GM18907 (cell line): ENCODE measurements around the gene MRAS.
"Not testable (repeated sequence)": the region's sequence is repeated elsewhere in the genome, so short reads cannot be mapped to it uniquely, and the experiment has no call there.

Source experiments
- ATAC-seq: cut with Tn5 transposase; IDR thresholded peaks from one replicate; pipeline ENCODE4 v1.9.1; 2021; ENCODE audit warnings: mild to moderate bottlenecking, moderate library complexity; ENCODE audit not compliant: unreplicated experiment

Gene MRAS

GRCh38 chr3:138366006-138366759 is 17.8 kb downstream of the MRAS start:
- no peak for ATAC-seq

- no peak for ATAC-seq
Observed at GRCh38 chr3:138367326-138367850, 19.0 kb downstream of the MRAS start.

GRCh38 chr3:138367911-138368310 is 19.5 kb downstream of the MRAS start:
- ATAC-seq, result no peak

DNA sequence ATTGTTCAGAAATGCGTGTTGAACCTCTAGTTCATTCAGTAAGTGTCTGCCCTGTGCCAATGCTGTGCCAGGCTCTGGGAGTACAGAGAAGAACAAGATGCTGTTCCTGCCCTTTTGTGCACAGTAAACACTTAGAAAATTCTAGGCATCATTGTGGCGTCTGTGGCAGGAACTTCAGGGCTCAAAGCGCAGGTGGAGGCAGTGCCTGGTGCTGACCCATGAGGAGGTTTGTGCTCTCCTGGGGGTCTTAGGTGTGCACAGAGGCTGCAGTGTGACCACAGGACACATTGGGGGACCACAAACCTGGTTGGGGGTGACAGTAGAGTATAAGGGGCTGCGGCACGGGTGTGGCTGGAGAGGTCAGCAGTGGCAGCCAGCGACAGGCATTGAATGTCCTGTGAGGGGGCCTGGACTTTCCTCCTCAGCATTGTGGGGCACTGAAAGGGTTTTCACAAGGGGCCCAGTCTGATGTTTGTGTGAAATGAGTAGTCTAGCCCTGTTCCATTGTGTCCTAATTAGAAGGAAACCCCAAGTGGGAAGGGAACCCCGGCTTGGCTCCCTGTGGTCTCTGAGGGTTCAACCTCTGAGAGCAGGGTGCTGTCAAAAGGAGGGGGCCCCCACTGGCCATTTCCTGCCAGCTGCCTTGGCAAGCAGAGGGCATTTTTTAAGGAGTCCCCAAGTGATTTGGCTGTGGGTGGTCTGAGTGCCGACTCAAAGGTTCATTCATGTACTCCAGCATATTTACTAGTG is 20.9 kb downstream of the MRAS start:
- ATAC-seq, result no peak

DNA sequence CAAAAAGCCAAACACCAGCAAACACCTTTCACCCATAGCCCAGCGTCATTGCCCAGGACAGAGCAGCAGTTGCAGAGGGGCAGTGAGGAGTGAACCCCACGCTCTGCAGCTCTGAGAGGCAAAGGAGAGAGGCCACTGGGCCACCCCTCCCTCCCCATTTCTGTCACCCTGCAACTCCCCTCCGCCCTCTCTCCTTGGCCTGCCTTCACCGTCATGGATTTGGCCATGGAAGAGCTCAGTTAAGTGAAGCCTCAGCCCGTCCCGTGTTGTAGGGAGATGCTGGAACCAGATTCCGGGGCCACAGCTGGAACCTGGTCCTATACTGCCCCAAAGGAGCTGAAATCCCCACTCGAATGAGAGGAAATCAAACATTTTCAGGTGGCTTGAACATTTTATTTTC is 21.9 kb downstream of the MRAS start:
- no peak for ATAC-seq

DNA sequence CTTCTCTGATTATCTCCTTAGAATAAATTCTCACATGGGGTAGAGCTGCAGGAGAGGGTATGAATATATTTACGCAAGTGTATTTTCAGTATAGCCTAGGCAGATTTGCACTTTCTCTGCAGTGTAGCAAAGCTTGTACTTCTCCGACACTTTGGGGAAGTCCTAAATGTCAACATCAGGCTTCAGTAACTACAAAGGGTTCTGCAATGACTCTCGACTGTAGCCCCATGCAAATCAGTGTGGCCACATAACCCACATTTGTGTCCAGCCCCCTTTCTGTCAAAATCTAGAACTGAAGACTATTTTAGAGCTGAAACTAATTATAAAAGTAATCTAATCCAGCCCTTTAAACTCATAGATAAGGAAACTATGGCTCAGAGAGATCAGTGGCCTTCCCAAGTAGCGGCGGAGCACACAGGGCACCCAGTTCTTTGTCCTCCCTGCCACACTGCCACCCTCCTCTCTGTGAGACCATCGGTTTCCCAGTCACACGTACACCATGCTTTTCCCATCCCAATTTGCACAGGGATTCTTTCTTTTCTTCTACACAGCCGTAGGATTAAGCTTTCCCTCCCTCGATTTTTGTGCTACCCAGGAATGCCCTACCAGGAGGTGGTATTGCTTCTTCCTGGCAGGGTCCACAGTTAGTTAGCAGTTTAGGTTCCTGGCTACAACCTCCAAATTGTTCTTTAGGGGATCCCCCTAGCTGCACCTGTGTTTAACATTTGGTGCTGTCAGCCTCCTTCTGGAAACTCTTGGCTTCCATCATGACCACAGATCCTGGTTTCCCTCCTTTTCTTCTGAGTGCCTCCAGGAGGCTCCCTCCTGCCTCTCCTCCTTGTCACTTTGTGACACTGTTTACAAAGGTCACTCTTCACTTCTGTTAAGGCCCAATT is 22.9 kb downstream of the MRAS start:
- peak; percentile 100 for ATAC-seq

DNA sequence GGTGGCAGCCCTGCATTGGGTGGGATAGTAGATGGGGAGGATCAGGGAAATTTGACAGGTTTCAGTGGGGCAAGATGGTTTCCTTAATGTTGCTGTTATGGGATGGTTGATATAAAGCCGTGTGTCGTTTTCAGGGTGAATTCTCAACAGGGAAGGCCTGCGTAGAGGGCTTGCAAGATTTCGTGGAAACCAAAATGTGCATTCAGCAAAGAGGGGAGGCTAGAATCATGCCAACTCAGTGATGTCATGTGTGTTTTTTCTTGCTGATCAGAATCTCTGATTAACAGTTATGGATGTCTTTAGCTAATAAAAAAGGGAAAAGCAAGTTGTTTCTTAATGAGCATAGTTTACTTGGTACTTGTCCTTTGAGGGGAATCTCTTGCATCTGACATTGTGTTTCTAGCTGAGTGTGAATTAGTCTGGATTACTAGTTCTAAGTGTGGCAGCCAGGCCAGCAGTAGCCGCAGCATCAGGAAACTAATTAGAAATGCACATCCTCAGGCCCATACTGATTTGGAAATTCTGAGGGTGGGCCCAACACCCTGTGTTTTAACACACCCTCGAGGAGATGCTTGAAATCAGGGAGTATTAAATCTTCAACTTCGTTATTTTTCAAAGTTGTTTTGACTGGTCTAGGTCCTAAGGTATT is 24.8 kb downstream of the MRAS start:
- ATAC-seq, result no peak

GRCh38 chr3:138373736-138374094 is 25.3 kb downstream of the MRAS start:
- ATAC-seq, result no peak

- ATAC-seq, result no peak
Observed at GRCh38 chr3:138374573-138375134, 26.3 kb downstream of the MRAS start.

DNA sequence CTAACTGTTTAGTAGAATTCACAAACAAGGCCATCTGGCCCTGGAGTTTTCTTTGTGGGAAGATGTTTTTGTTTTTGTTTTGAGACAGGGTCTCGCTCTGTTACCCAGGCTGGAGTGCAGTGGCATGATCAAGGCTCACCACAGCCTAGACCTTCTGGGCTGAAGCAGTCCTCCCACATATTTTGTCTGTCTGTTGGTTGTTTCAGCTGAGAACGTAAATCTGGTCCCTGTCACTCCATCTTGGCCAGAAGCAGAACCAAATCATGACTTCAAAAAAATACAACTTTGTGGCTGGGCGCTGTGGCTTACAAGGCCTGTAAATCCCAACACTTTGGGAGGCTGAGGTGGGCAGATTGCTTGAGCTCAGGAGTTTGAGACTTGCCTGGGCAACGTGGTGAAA is 27.1 kb downstream of the MRAS start:
- ATAC-seq, result no peak

DNA sequence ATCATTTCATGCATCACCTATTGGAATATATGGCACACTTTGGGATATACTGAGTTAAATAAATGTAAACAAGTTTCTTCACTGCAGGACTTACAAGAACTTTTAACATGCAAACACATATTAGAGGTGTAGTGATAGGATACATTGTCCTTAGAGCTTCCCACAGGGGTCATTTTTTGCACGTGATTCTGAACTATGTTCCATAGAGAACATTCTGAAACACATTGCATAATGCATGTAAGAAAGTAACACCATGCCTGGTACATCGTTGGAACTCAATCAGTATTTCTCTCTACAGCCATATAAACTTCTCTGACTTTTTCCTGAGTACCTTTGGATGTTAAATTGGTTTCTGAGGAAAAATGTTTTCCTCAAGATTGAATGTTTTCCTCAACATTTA is 28.3 kb downstream of the MRAS start:
- no peak for ATAC-seq

DNA sequence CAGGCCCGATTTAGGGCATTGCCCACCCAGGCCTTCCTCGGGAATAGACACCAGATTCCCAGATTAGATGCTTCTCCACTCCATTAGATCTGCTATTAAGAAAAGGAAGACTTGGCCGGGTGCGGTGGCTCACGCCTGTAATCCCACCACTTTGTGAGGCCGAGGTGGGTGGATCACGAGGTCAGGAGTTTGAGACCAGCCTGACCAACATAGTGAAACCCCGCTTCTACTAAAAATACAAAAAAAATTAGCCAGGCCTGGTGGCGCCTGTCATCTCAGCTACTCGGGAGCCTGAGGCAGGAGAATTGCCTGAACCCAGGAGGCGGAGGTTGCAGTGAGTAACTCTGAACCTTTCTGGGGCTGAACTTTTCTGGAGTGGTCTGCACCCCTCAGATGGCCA is 28.8 kb downstream of the MRAS start:
- ATAC-seq, result not testable (repeated sequence)

GRCh38 chr3:138377804-138378203 is 29.4 kb downstream of the MRAS start:
- no peak for ATAC-seq

DNA sequence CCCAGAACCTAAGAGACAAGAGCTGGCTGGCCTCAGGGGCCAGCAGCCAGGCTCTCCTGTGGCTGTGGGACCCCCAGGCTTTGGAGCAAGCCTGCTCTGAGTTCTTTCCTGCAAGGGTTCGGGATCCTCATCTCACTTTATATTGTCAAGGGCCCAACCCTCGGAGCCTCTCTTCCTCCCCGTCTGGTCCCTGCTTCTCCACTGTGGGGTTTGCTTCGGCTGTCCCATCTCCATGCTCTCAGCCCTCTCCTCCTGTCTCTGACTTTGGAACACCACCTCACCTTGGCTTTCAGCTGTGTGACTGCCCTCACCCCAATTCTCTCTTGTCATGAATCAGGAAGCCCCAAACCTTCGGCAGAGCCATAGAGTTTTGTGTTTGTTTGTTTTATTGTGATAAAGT is 30.0 kb downstream of the MRAS start:
- ATAC-seq, result no peak

- ATAC-seq, result no peak
Observed at GRCh38 chr3:138378990-138379389, 30.6 kb downstream of the MRAS start.

DNA sequence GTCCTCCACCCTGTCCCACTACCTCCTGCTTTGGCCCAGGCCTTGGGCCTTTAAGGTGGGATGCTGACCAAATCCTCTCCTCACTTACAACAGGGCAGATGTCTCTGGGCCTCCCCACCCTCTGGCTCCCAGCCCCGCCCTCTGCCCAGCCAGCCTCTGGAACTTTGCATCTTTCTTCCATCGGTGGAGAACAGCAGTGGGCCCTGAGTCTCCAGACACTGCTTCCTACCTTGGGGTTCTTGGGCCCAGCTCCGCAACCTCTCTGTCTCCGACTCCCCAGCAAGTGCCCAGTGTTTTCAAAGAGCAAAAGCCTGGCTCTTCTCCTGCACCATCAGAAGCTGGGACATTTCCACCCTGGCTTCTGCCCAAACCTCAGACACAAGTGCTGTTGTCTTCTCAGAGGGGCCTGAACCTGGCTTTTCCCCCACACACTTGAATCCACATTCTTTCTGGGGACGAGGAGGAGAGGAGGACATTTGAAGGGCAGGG is 33.1 kb downstream of the MRAS start:
- no peak for ATAC-seq

DNA sequence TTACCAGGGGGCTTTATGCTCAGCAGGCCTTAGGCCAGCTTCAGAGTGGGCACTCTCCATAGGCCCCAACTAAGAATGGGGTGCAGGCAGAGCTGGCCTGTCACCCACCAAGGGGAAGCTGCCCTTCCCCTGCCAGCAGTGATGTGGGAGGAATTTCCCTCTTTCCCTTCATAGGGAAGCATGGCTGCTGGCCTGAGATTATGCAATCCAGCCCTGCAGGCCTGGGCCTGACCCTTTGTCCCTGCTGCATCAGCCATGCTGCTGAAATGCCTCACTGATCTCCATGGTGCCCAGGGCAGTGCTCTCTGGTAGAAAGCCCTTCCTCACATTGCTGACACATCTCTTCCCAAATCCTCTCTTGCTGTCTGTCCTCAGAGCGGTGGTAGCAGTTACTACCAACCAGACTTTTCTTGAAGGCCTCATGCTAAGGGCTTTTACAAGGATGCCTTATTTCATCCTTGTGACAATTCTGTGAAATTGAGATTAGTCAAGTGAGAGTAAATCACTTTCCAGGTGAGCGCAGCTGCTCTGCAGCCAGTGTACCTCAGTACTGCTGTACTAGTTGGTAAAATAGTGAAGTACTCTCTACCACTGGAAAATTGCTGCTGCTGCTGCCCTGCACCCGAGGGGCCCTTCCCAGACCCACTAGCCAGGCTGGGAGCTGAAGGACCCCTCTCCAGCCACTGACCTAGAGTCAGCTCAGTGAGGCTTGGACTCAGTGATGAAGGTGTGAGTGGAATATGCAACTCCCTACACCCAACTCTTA is 33.8 kb downstream of the MRAS start:
- no peak for ATAC-seq

GRCh38 chr3:138383715-138384465 is 35.5 kb downstream of the MRAS start:
- no peak for ATAC-seq

DNA sequence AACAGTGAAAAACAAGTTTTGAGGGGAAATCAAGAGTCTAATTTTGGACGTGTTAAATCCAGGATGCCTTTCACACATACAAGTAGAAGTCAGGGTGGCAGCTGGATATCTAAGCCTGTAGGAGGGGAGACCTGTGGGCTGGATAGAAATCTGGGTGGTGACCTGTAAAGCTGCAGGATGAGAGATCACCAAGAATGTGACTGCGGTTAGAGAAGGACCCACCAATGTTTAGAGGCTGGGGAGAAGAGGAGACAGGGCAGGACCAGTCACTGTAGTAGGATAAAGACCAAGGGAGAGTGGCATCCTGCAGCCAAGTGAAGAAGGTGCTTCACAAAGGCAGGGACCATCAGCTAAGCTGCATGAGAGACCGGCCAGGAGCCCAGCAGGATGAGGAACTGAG is 36.2 kb downstream of the MRAS start:
- ATAC-seq, result no peak
